IMR-90 (cell line): ENCODE measurements around the gene NDEL1.

Source experiments
- FOS ChIP-seq: fragments of 150-350 bp; IDR thresholded peaks from 2 replicates; pipeline ENCODE4 v1.6.1; 2016; ENCODE audit warnings: low read depth, low read length
- MAZ ChIP-seq: IDR thresholded peaks from 2 replicates; pipeline ENCODE4 v1.6.1; 2012; ENCODE audit warnings: low read depth, mild to moderate bottlenecking, low read length, improper control_type of control experiment, moderate library complexity, borderline replicate concordance
- MXI1 ChIP-seq: IDR thresholded peaks from 2 replicates; pipeline ENCODE4 v1.6.1; 2012; ENCODE audit warnings: low read depth, mild to moderate bottlenecking, low read length, moderate library complexity, borderline replicate concordance
- POLR2A ChIP-seq: IDR thresholded peaks from 2 replicates; pipeline ENCODE4 v1.6.1; 2012; ENCODE audit warnings: mild to moderate bottlenecking, low read depth, low read length
- RFX5 ChIP-seq: IDR thresholded peaks from 2 replicates; pipeline ENCODE4 v1.8.0; 2012; ENCODE audit warnings: low read depth, mild to moderate bottlenecking, low read length, moderate library complexity
- TF ChIP-seq, protein P1 (sequence below): conservative IDR thresholded peaks from 2 replicates; pipeline ENCODE4 v1.5.1; 2012; ENCODE audit warnings: mild to moderate bottlenecking, low read depth, low read length, improper control_type of control experiment

DNA sequence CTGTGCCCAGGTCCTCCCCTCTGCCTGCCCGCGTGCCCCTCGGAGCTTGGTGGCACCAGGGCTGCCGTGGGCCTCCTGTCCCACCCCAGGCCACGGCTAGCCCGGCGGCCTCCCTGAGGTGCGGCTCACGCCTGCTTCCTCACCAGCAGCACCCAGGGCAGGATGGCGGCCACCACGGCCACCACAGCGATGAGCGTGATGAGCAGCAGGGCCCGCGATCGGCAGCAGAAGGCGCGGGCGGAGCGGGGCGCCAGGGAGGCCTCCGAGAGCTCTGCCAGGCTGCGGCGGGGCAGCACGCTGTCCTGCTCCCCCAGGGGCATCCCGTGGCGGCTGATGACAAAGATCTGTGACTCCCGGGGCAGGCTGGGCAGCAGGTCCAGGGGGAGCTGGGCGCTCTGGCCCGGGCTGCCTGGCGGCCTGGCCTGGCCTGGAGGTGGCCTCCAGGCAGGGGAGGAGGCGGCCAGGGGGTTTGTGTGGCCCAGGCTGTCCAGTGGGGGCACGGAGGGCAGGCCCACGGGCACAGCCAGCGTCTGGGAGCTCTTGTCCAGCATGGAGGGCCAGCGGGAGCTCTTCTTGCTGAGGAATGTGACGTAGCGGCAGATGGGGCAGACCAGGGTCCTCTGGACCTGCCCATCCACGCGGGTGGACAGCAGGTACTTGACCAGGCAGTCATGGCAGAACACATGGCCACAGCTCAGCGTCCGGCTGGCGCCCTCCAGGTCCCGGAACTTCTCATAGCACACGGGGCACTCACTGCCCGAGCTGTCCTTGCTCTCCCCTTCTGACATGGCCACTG, 42.8 kb upstream of the NDEL1 start:
- TF ChIP-seq POLR2A (no peak), MAZ (no peak), RFX5 (no peak), MXI1 (no peak), FOS (no peak)
- TF ChIP-seq, protein P1, sequence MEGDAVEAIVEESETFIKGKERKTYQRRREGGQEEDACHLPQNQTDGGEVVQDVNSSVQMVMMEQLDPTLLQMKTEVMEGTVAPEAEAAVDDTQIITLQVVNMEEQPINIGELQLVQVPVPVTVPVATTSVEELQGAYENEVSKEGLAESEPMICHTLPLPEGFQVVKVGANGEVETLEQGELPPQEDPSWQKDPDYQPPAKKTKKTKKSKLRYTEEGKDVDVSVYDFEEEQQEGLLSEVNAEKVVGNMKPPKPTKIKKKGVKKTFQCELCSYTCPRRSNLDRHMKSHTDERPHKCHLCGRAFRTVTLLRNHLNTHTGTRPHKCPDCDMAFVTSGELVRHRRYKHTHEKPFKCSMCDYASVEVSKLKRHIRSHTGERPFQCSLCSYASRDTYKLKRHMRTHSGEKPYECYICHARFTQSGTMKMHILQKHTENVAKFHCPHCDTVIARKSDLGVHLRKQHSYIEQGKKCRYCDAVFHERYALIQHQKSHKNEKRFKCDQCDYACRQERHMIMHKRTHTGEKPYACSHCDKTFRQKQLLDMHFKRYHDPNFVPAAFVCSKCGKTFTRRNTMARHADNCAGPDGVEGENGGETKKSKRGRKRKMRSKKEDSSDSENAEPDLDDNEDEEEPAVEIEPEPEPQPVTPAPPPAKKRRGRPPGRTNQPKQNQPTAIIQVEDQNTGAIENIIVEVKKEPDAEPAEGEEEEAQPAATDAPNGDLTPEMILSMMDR, result no peak
